VCaP (cell line): ENCODE results near the gene RSPH9.

ENCODE experiments used
- H3K27ac ChIP-seq: fragments of 450-650 bp; 2 replicates; pipeline ENCODE4 v1.5.1; 2017
- CTCF ChIP-seq: fragments of 450-650 bp; conservative IDR thresholded peaks from 2 replicates; pipeline ENCODE4 v1.5.1; 2017; ENCODE audit warnings: mild to moderate bottlenecking, moderate library complexity

The RSPH9 gene

GRCh38 chr6:43666196-43666920 lies 21.5 kb downstream of the RSPH9 start:
- peak overlapping the region; percentile 67; the same call in 1 of the 2 replicates for H3K27ac ChIP-seq
- TF ChIP-seq CTCF: no peak

GRCh38 chr6:43667245-43668150 lies 22.7 kb downstream of the RSPH9 start:
- TF ChIP-seq CTCF: peak; percentile 99
- H3K27ac ChIP-seq: peak overlapping the region; percentile 67

- peak; percentile 81 for TF ChIP-seq CTCF
- H3K27ac ChIP-seq: peak overlapping the region; percentile 67
These were observed 23.6 kb downstream of the RSPH9 start for GRCh38 chr6:43668151-43669028.

- H3K27ac ChIP-seq: peak overlapping the region; percentile 67
- TF ChIP-seq CTCF: no peak
These were observed 24.4 kb downstream of the RSPH9 start for GRCh38 chr6:43669050-43669921.

GRCh38 chr6:43669922-43670622 lies 25.2 kb downstream of the RSPH9 start:
- no peak for TF ChIP-seq CTCF
- H3K27ac ChIP-seq: no peak overlapping the region; the same call in 1 of the 2 replicates

- H3K27ac ChIP-seq: no peak overlapping the region
- no peak for TF ChIP-seq CTCF
These were observed 25.8 kb downstream of the RSPH9 start for GRCh38 chr6:43670623-43670986.
